ENCODE results near the gene ARF3.

GRCh38 chr12:48933664-48934311, 23.5 kb downstream of the ARF3 start:
- TF ChIP-seq POLR2AphosphoS5 (IDR thresholded peaks at IDR 0.05; ENCODE audit: borderline replicate concordance, low read depth, low read length) (no peak), EZH2 (IDR thresholded peaks at IDR 0.05) (no peak)

Data from SK-N-MC (cell line).